WTC11 (cell line): Measurements from ENCODE around the gene PRKN. TPM values are rescaled to one million over a fixed set of nuclear protein-coding genes. Genes with fewer than 3 reads are reported as not detected.

ENCODE experiments used
- ATAC-seq: fragments of 200-7000 bp; cut with Tn5 transposase; 2 replicates; pipeline ENCODE4 v1.10.0; 2021; ENCODE audit warnings: mild to moderate bottlenecking, moderate library complexity
- CTCF ChIA-PET: fragments of 300-600 bp; sonication (Branson Sonifier 250); formaldehyde crosslinking; loops from one replicate; lab custom pipeline; 2021; ENCODE audit warnings: antibody characterized with exemption; lab: Charles Lee
- POLR2A ChIA-PET: fragments of 350-600 bp; sonication (Branson Sonifier 250); formaldehyde crosslinking; loops from one replicate; lab custom pipeline; 2021; ENCODE audit warnings: antibody characterized with exemption; lab: Charles Lee
- DNase-seq: peaks from one replicate; pipeline ENCODE4 v3.0.0; 2021; ENCODE audit warnings: low spot score
- H3K27ac Mint-ChIP-seq: 2 replicates; pipeline ENCODE4 v1.8.0; 2021; ENCODE audit warnings: mixed read lengths
- H3K27me3 Mint-ChIP-seq: 2 replicates; pipeline ENCODE4 v1.8.0; 2021; ENCODE audit warnings: low read depth, mild to moderate bottlenecking, moderate library complexity, mixed read lengths
- H3K36me3 Mint-ChIP-seq: 2 replicates; pipeline ENCODE4 v1.8.0; 2021; ENCODE audit warnings: mixed read lengths
- H3K4me1 Mint-ChIP-seq: 2 replicates; pipeline ENCODE4 v1.8.0; 2022; ENCODE audit warnings: mixed read lengths
- H3K4me3 Mint-ChIP-seq: 2 replicates; pipeline ENCODE4 v1.8.0; 2021; ENCODE audit warnings: mild to moderate bottlenecking, moderate library complexity, mixed read lengths
- H3K9me3 Mint-ChIP-seq: 2 replicates; pipeline ENCODE4 v1.8.0; 2021; ENCODE audit warnings: mixed read lengths
- ATF3 ChIP-seq: sonication (generic); formaldehyde crosslinking; conservative IDR thresholded peaks from 2 replicates; pipeline ENCODE4 v1.8.1; 2022; ENCODE audit warnings: mild to moderate bottlenecking, missing genetic modification reagents
- CTCF ChIP-seq: fragments of 200-600 bp; IDR thresholded peaks from 2 replicates; pipeline ENCODE4 v1.8.0; 2022; ENCODE audit warnings: antibody characterized with exemption
- E2F5 ChIP-seq: sonication (generic); formaldehyde crosslinking; IDR thresholded peaks from 2 replicates; pipeline ENCODE4 v1.8.1; 2022; ENCODE audit warnings: mild to moderate bottlenecking, moderate library complexity, missing genetic modification reagents
- FOXJ3 ChIP-seq: sonication (generic); formaldehyde crosslinking; IDR thresholded peaks from 2 replicates; pipeline ENCODE4 v1.9.0; 2021; ENCODE audit warnings: missing genetic modification reagents, mild to moderate bottlenecking, borderline replicate concordance
- FOXP4 ChIP-seq: sonication (generic); formaldehyde crosslinking; IDR thresholded peaks from 2 replicates; pipeline ENCODE4 v1.8.0; 2022; ENCODE audit warnings: mild to moderate bottlenecking, missing genetic modification reagents
- GRHL2 ChIP-seq: fragments of 250-450 bp; sonication (Bioruptor Pico); IDR thresholded peaks from 2 replicates; pipeline ENCODE4 v1.8.0; 2022; ENCODE audit warnings: mild to moderate bottlenecking, moderate library complexity; ENCODE audit not compliant: insufficient replicate concordance, severe bottlenecking
- HMGXB4 ChIP-seq: sonication (generic); formaldehyde crosslinking; IDR thresholded peaks from 2 replicates; pipeline ENCODE4 v1.8.1; 2023; ENCODE audit warnings: mild to moderate bottlenecking, moderate library complexity, missing genetic modification reagents
- IRF1 ChIP-seq: sonication (generic); formaldehyde crosslinking; IDR thresholded peaks from 2 replicates; pipeline ENCODE4 v1.8.0; 2023; ENCODE audit warnings: missing genetic modification reagents
- KAT7 ChIP-seq: sonication (generic); formaldehyde crosslinking; IDR thresholded peaks from 2 replicates; pipeline ENCODE4 v1.8.1; 2023; ENCODE audit warnings: missing genetic modification reagents, mild to moderate bottlenecking, borderline replicate concordance
- MAX ChIP-seq: sonication (generic); formaldehyde crosslinking; IDR thresholded peaks from 2 replicates; pipeline ENCODE4 v1.8.0; 2022; ENCODE audit warnings: mild to moderate bottlenecking, missing genetic modification reagents
- RELA ChIP-seq: sonication (generic); formaldehyde crosslinking; IDR thresholded peaks from 2 replicates; pipeline ENCODE4 v1.8.1; 2022; ENCODE audit warnings: missing genetic modification reagents, mild to moderate bottlenecking, borderline replicate concordance
- SMAD4 ChIP-seq: sonication (generic); formaldehyde crosslinking; IDR thresholded peaks from 2 replicates; pipeline ENCODE4 v1.8.0; 2022; ENCODE audit warnings: mild to moderate bottlenecking, missing genetic modification reagents
- TEAD1 ChIP-seq: sonication (generic); formaldehyde crosslinking; IDR thresholded peaks from 2 replicates; pipeline ENCODE4 v1.8.0; 2022; ENCODE audit warnings: mild to moderate bottlenecking, missing genetic modification reagents
- ZMAT4 ChIP-seq: fragments of 250-450 bp; sonication (Bioruptor Pico); IDR thresholded peaks from 2 replicates; pipeline ENCODE4 v1.9.0; 2021; ENCODE audit warnings: mild to moderate bottlenecking
- ZNF121 ChIP-seq: sonication (generic); formaldehyde crosslinking; IDR thresholded peaks from 2 replicates; pipeline ENCODE4 v1.8.0; 2023; ENCODE audit warnings: missing genetic modification reagents
- ZNF219 ChIP-seq: sonication (generic); formaldehyde crosslinking; IDR thresholded peaks from 2 replicates; pipeline ENCODE4 v1.8.0; 2023; ENCODE audit warnings: missing genetic modification reagents, mild to moderate bottlenecking, borderline replicate concordance
- ZNF396 ChIP-seq: fragments of 250-450 bp; sonication (Bioruptor Pico); IDR thresholded peaks from 2 replicates; pipeline ENCODE4 v1.8.0; 2021; ENCODE audit warnings: mild to moderate bottlenecking, moderate library complexity, borderline replicate concordance
- ZNF532 ChIP-seq: fragments of 250-450 bp; sonication (Bioruptor Pico); IDR thresholded peaks from 2 replicates; pipeline ENCODE4 v1.9.0; 2021; ENCODE audit warnings: mild to moderate bottlenecking, borderline replicate concordance
- total RNA-seq: library from RNA; stranded (reverse); gene quantifications from 3 replicates; pipeline ENCODE4 v1.2.3, GENCODE V29; 2021

PRKN gene
- total RNA-seq, 1 experiment from 2014 or later: 0.59 TPM

- TF ChIP-seq IRF1 (CRISPR knock-in tag): no peak
- TF ChIP-seq FOXP4: no peak
These were observed 1087.8 kb downstream of the PRKN start (continued) for GRCh38 chr6:161639772-161640171.

- ChIA-PET POLR2A (interaction anchor here (0.7 kb wide), 1 partner anchor 162 kb away, joined by 4 read pairs; no protein-coding TSS in a partner anchor), CTCF (no interaction called here)
- peaks cover 20% of the 10 kb centered on the region for H3K4me1 Mint-ChIP-seq
- TF ChIP-seq SMAD4 (CRISPR knock-in tag): no peak
- TF ChIP-seq ATF3: no peak
- TF ChIP-seq GRHL2: no peak
- TF ChIP-seq ZNF396 (CRISPR knock-in tag): no peak
- TF ChIP-seq E2F5 (CRISPR knock-in tag): no peak
- no peak for TF ChIP-seq ZNF219 (CRISPR knock-in tag)
- no peak for TF ChIP-seq RELA (CRISPR knock-in tag)
- TF ChIP-seq MAX: no peak
- TF ChIP-seq ZNF121: no peak
- TF ChIP-seq FOXJ3 (CRISPR knock-in tag): no peak
- no peak for TF ChIP-seq ZNF532 (CRISPR knock-in tag)
- no peak overlapping the region for H3K27ac Mint-ChIP-seq
- ATAC-seq (no peak), DNase-seq (no peak)
- H3K9me3 Mint-ChIP-seq: peaks cover 9% of the 10 kb centered on the region
- H3K36me3 Mint-ChIP-seq: peaks cover 9% of the 10 kb centered on the region
- H3K4me3 Mint-ChIP-seq: no peak overlapping the region
- no peaks in the 10 kb centered on the region for H3K27me3 Mint-ChIP-seq
These were observed 1089.9 kb downstream of the PRKN start for GRCh38 chr6:161637658-161638057.

GRCh38 chr6:161636882-161637430 is 1090.6 kb downstream of the PRKN start:
- ChIA-PET POLR2A (interaction anchor here (0.7 kb wide), 1 partner anchor 162 kb away, joined by 4 read pairs; no protein-coding TSS in a partner anchor), CTCF (no interaction called here)
- Mint-ChIP-seq H3K4me3 (no peak overlapping the region), H3K36me3 (peaks cover 9% of the 10 kb centered on the region), H3K4me1 (peaks cover 21% of the 10 kb centered on the region), H3K27me3 (no peaks in the 10 kb centered on the region), H3K27ac (no peak overlapping the region), H3K9me3 (peaks cover 12% of the 10 kb centered on the region)
- DNase-seq (no peak), ATAC-seq (no peak)
- TF ChIP-seq CTCF (no peak), RELA (CRISPR knock-in tag) (no peak), KAT7 (no peak), ZMAT4 (CRISPR knock-in tag) (no peak), HMGXB4 (no peak), TEAD1 (CRISPR knock-in tag) (no peak)
